ENCODE results near the gene AP5M1. TPM values are rescaled to one million over a fixed set of nuclear protein-coding genes. Genes with fewer than 3 reads are reported as not detected.

The AP5M1 gene
- total RNA-seq, 1 experiment from 2014 or later = 36.2 TPM

Other genes starting within 250 kb of the AP5M1 start
- gene EXOC5, start 66 bp upstream of the AP5M1 start, total RNA-seq (2014; rRNA removed) = 72.5 and 77.1 TPM in 2 replicates
- 20.7 and 21.2 TPM in 2 replicates for gene NAA30, start 121.6 kb downstream of the AP5M1 start, total RNA-seq (2014; rRNA removed)
- gene CCDC198, start 224.9 kb downstream of the AP5M1 start, total RNA-seq (2014; rRNA removed) = not detected in 2 replicates

Data from LHCN-M2 (cell line).